NCI-H1694 treated with DMSO at 0.1 percent for 48 hours (cell line): ENCODE results near the gene COL20A1.

Experiments
- DNase-seq: peaks from one replicate; lab custom pipeline; 2025; lab: John Stamatoyannopoulos, UW

The COL20A1 gene

GRCh38 chr20:63261060-63261794, 31.8 kb upstream of the COL20A1 start:
- no peak for DNase-seq

DNA sequence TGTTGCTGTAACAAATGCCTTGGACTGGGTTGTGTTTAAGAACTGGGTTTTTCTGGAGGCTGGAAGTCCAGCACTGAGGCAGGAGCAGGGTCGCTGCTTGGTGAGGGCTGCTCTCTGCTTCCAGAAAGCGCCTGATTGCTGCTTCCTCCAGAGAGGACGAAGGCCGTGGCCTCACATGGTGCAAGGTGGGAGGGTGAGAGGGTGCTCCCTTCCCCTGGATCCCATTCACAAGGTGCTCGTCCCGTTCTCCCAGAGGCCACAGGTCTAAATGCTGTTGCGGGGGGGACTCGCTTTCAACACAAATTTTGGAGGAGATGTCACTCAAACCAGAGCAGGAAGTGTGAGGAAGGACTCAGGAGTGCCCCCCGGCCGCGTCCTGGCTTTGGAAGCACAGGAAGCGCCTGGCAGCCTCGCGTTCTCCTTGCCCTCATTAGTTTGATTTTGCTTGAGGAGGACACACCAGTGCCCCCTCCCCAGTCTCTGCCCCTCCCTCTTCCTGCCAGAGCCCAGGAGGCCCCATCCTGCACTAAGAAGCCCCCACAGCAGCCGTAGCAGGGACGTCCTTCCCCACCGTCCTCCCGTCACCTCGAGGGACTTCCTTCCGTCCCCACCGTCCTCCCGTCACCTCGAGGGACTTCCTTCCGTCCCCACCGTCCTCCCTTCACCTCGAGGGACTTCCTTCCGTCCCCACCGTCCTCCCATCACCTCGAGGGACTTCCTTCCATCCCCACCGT, 31.0 kb upstream of the COL20A1 start:
- DNase-seq, result no peak

GRCh38 chr20:63262836-63263235, 30.1 kb upstream of the COL20A1 start:
- DNase-seq, result no peak

DNA sequence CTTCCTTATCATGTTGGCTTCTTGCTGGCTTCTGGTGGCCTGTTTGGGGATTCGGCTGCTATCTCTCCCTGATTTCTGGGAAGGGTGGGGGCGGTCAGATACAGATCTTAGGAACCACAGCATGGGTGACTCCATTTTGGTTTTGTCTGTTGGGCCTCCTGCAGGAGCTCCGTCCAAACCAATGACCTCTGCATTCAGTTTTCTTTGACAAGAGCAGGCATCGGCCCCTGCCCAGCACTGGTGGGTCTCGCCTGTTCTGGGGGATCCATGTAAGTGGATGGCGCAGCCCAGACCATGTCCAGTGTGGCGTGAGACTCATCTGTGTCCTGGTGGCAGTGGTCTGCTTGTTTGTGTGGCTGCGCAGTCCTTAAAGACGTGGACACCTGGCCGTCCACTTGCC, 29.0 kb upstream of the COL20A1 start:
- DNase-seq, result no peak

DNA sequence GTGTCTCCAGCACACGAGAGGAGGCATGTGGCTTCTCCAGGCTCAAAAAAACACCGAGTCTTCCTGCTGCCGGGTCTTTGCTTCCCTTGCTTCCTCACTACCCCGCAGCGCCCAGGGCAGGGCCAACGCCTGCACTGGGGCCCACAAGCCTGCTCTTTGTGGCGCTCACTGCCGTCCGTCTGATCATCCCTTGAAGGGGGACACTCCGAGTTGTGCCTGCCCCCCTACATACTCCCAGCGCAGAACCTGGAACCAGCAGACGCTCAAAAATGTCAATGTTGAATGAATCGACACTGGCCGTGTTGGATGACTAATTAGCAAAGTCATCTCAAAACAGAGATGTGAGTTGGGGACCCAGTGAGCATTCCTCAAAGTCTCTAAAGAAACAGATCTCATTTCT, 28.5 kb upstream of the COL20A1 start:
- no peak for DNase-seq

DNA sequence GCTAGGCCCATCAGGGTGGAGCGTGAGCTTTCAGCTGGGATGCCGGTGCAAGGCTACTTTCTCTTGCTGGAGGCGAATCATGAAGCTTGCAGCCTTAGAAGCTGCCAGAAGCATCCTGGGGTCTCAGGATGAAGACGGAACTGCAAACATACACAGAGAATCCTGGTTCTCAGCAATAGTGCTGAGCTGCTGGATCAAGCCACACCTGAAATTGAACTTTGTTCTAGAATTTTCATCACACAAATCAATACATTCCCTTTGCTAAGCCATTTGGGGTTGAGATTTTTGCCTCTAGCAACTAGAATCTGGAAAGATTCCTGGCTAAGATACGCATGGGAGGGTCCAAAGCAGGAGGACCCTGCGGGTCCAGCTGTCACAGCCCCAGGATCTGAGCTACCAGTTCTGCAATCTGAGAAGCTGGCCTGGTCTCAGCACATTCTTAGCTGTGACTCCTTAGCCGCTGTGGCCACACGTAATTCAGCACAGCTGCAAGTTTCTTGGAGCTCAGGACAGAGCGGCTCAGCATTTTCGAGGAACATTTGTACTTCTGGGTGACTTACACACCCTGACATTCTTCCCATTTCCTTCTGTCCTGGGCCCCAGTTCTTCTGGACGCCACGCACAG, 27.0 kb upstream of the COL20A1 start:
- no peak for DNase-seq

GRCh38 chr20:63267691-63268090, 25.3 kb upstream of the COL20A1 start:
- no peak for DNase-seq

GRCh38 chr20:63268256-63268655, 24.7 kb upstream of the COL20A1 start:
- no peak for DNase-seq

GRCh38 chr20:63268671-63269439, 24.1 kb upstream of the COL20A1 start:
- DNase-seq, result no peak

GRCh38 chr20:63269724-63270123, 23.3 kb upstream of the COL20A1 start:
- no peak for DNase-seq

- no peak for DNase-seq
These were observed 22.2 kb upstream of the COL20A1 start for GRCh38 chr20:63270606-63271325.

DNA sequence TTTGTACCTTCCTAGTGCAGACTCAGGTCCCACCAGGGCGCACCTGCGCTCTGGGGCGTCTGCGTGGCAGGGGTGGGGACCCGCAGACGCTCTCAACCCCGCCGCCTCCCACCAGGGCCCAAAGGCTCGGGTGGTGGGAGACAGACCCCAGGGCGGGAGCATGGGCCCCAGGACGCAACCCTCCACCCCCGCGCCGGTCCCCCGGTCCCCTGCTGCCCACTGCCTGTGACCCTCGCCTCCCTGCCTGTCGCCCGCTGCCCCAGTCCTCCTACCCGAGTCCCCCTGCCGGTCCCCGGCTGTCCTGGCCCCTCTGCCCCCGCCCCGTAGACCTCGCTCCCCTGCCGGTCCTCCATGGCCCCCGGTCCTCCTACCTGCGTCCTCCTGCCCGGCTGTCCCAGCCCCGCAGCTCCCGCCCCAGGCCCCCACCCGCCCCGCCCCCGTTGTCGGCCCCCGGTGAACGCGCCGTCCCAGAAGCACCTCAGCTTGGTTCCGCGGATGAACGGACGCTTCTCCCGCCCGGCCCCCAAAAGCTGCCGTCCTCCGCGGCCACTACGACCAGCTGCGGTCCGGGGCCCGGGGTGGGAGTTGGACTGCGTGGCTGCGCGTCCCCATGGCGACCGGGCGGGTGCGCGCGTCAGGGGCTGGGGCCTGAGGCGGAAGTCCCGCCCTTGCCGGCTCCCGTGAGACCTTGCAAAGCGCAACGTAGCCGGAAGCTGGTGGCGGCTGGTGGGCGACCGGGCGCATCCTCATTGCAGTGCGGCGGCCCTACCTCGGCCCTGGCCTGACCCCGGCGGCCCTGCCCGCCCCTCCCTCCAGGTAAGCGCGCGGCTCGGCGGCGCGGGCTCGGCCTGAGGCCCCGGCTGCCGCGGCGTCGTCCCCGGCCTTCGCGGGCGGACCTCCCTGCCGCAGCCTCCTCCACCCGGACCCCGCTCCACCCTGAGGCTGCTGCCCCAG, 20.6 kb upstream of the COL20A1 start, which contains the start of gene ARFGAP1:
TSS of gene ARFGAP1 (plus strand) at position 709 of the 954 bp plus-strand sequence. CDS start 2,768 bp downstream, outside the sequence.
- DNase-seq, result peak; percentile 39

- no peak for DNase-seq
These were observed 19.9 kb upstream of the COL20A1 start for GRCh38 chr20:63273059-63273579.

DNA sequence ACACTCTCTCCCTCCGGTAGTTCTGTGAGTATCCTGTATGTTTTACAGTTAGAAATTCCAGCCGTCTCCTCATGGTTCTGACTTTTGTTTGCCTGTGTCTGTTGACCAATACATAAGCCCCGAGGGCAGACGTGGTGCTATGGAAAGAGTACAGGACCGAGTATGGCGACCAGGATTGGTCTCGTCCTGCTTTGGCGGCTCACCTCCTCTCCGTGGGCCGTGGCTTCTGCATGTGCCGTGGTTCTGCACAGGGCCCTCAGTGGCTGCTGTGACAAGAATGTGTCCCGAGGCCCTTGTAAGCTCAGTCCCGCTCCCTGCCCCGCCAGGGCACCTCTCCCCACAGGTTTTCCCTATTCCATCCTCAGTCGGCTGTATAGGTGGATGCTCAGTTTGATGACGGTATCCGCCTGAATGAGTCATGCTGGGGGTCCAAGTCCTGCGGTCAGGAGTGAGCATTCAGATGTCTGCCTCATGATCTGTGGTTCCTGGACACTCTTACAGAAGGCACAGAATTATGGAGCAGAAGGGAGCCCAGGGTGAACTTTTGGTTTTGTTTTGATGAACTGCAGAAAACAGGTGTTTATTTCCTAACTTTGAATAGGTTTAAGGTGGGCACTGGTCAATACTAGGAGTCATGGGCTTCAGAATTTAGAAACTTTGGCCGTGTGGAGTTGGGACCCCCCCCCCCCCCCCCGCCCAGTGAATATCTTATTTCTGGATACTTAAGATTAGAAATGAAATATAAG, 19.2 kb upstream of the COL20A1 start:
- no peak for DNase-seq

- no peak for DNase-seq
These were observed 18.4 kb upstream of the COL20A1 start for GRCh38 chr20:63274381-63275228.

DNA sequence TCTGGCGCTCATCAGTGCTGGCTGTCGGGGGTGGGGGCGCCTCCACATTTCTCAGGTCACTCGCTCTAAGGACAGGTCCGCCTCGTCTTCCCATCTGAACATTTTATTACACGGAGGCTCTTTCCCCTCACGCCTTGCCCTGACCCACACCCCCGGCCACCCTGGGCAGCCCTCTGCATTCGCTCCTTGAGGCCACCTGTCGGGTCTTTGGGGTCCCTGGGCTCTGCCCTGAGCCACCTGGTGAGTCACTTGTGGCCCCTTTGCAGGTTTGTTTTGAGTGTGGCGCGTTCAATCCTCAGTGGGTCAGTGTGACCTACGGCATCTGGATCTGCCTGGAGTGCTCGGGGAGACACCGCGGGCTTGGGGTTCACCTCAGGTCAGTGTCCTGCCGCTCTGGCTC, 17.2 kb upstream of the COL20A1 start:
- no peak for DNase-seq

GRCh38 chr20:63276956-63277355, 16.0 kb upstream of the COL20A1 start:
- DNase-seq, result no peak

DNA sequence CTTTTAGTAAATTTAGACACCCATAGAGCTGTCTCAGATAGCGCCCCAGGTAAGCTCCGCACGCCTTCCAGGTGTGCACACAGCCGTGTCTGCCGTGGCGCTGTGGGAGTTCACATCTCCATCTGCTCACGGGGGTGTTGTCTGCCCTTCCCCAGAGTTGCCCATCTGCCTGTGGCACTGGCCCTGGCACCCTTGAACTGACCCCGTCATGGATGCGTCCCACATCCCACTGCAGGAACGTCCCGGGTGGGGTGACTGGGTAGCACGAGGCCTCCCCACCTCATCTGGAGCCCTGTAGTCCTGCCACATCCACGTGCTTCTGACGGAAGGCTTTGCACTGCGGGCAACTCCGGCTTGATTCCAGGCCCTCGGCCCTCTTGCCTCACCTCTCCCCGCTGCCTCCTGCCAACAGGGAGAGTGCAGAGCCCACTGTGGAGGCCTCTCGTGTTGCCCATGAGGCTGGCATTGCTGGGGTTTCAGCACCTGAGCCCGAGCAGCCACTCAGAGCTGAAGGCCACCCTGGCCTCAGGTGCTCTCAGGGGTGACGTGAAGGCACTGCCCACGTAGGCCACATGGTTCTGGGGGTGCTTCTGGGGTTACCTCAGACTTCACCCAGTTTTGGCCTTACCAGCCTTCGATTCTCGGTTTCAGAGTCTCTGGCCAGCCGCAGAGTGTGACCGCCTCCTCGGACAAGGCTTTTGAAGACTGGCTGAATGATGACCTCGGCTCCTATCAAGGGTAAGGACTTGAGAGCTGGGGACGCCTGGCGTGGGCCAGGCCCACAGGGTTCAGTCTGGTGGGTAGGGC, 15.3 kb upstream of the COL20A1 start:
- no peak for DNase-seq
